Adrenal gland (tissue), 12 donors: Measurements from ENCODE around the gene PRODH. TPM values are rescaled to one million over a fixed set of nuclear protein-coding genes. Genes with fewer than 3 reads are reported as not detected.

Experiments used
- DNase-seq, 7 donors: peaks; one replicate each; pipeline ENCODE4 v3.0.0-alpha.2; 2019 to 2020
- H3K27ac ChIP-seq, 5 donors: fragments of 200-600 bp; sonication (generic) in 4 of 5; 1 replicate in 3 of 5; 2 replicates in 2 of 5; pipeline versions ENCODE4 v1.5.1 to v1.8.0; 2016 to 2020; ENCODE audit warnings: mild to moderate bottlenecking in 1 of 5
- H3K27me3 ChIP-seq: fragments of 200-600 bp; 2 replicates; pipeline ENCODE4 v1.8.0; 2021
- H3K36me3 ChIP-seq, 2 donors: fragments of 200-600 bp; replicated peaks in 1 of 2; 1 replicate in 1 of 2; 2 replicates in 1 of 2; pipeline versions ENCODE4 v1.5.1 to v1.8.0; 2018 to 2022
- H3K4me1 ChIP-seq, 2 donors: fragments of 200-600 bp; replicated peaks in 1 of 2; 1 replicate in 1 of 2; 2 replicates in 1 of 2; pipeline versions ENCODE4 v1.5.1 to v1.8.0; 2018 to 2021
- H3K4me3 ChIP-seq, 4 donors: fragments of 200-600 bp; sonication (generic) in 3 of 4; one replicate each; pipeline ENCODE4 v1.5.1; 2016 to 2018
- H3K9me3 ChIP-seq, 3 donors: fragments of 200-600 bp; sonication (generic) in 1 of 3; replicated peaks in 1 of 3; 1 replicate in 2 of 3; 2 replicates in 1 of 3; pipeline versions ENCODE4 v1.5.1 to v1.8.0; 2016 to 2021
- POLR2A ChIP-seq, 2 donors: fragments of 450-650 bp; IDR thresholded peaks; one replicate each; pipeline ENCODE4 v1.6.1; 2017; ENCODE audit warnings: antibody characterized with exemption in 2 of 2, mild to moderate bottlenecking in 2 of 2, moderate library complexity in 1 of 2
- WGBS, 4 donors: extraction: QIAGEN DNeasy Blood & Tissue Kit in 2 of 4; methylation state at CpG; one replicate each; pipeline versions ENCODE4 v1.1.5 to v1.1.7; 2013 to 2017; 5-methylcytosine and 5-hydroxymethylcytosine counted together
- intact Hi-C, 2 donors: fragments of 100-400 bp; cut with DNase I; formaldehyde crosslinking; loops; one replicate each; pipeline versions ENCODE4 v1.14.1 to v1.15.0; 2022 to 2023
- polyA plus RNA-seq, 3 donors: library from polyadenylated mRNA; stranded (reverse); fragments of 200-250 nt in 2 of 3; fragments of 350-450 nt in 1 of 3; fragmentation: Illumina TruSeq in 1 of 3; extraction: RNeasy Lipid Tissue Mini Kit (QIAGEN cat#74804) in 1 of 3; gene quantifications; one replicate each; pipeline ENCODE4 v1.2.3, GENCODE V29; 2013 to 2014
- total RNA-seq, 9 donors: library from RNA; depleted of rRNA in 4 of 9; stranded (reverse); fragments of >200 nt in 4 of 9; fragments of 120-200 nt in 1 of 9; fragmentation: NEBNext Ultra II Directional in 1 of 9; extraction: Animal tissue kit (Norgen Biotek cat#: 25700) in 1 of 9; gene quantifications; one replicate each; pipeline versions ENCODE4 v1.1.0 to v1.2.4, GENCODE V29; 2013 to 2023
- TF ChIP-seq, protein P1 (sequence below), 6 experiments: fragments of 450-650 bp in 4 of 6; fragments of 200-600 bp in 2 of 6; sonication (generic) in 1 of 6; IDR thresholded peaks; 1 replicate in 5 of 6; 2 replicates in 1 of 6; pipeline versions ENCODE4 v1.5.1 to v1.8.0; 2016 to 2021; ENCODE audit warnings: antibody characterized with exemption in 6 of 6, mild to moderate bottlenecking in 2 of 6, moderate library complexity in 1 of 6
- donor health status: healthy with polysubstance abuse.
- donor health status: Bipolar disorder and iron deficiency.
- donor health status: DM: yes; HTN: yes; CAD: no.
- donor health status: DM: no; HTN: no; CAD: no.
- donor health status: DM: no; HTN: no; CAD: no.
- donor health status: DM: yes; HTN: yes; CAD: no.

PRODH gene
- total and polyA plus RNA-seq, 12 donors = 0.28 to 2.7 (median 1.0) TPM; not detected in 4

DNA sequence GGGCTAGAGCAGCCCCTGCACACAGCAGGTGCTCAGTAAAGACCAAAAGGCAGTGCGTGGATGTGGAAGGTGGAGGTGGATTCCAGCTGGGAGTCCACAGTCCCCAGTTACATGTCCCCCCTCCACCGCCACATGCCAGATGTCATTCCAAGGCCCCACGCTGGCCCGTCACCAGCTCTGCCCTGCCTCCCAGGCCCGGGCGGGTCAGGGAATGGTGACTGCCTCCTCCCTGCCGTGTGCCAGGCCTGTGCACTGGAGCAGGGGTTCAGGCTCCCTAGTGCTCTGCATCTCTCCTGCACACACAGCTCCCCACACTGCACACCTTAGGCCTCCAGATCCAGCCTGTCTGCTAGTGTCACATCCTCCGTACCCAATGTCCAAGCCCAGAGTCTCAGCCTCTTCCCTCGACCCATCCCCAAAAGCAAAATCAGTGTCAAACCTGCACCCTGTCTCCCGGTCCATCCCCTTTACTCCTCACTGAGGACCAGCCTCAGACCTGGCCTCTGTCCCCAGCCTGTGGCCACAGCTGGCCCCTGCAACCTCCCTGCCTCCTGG, 40.2 kb upstream of the PRODH start:
- H3K9me3 ChIP-seq = peaks cover 0 to 5% (median 0%) of the 10 kb centered on the region in 3 donors
- 65 to 91% (median 77%) methylated on average over 4 to 10 of the region's 10 CpGs for WGBS, 4 donors
- no peak overlapping the region for H3K4me3 ChIP-seq
- intact Hi-C loops = no loop called here
- peak overlapping the region in 1 of 5 donors; percentile 71 for H3K27ac ChIP-seq
- no peaks in the 10 kb centered on the region for H3K27me3 ChIP-seq
- H3K36me3 ChIP-seq = no peaks in the 10 kb centered on the region
- peak in 1 of 7 donors; percentile 25 for DNase-seq
- peaks cover 0 to 11% of the 10 kb centered on the region in 2 donors for H3K4me1 ChIP-seq
- TF ChIP-seq, protein P1, sequence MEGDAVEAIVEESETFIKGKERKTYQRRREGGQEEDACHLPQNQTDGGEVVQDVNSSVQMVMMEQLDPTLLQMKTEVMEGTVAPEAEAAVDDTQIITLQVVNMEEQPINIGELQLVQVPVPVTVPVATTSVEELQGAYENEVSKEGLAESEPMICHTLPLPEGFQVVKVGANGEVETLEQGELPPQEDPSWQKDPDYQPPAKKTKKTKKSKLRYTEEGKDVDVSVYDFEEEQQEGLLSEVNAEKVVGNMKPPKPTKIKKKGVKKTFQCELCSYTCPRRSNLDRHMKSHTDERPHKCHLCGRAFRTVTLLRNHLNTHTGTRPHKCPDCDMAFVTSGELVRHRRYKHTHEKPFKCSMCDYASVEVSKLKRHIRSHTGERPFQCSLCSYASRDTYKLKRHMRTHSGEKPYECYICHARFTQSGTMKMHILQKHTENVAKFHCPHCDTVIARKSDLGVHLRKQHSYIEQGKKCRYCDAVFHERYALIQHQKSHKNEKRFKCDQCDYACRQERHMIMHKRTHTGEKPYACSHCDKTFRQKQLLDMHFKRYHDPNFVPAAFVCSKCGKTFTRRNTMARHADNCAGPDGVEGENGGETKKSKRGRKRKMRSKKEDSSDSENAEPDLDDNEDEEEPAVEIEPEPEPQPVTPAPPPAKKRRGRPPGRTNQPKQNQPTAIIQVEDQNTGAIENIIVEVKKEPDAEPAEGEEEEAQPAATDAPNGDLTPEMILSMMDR (IDR thresholded peaks at IDR 0.05) = no peak
- no peak for TF ChIP-seq POLR2A (IDR thresholded peaks at IDR 0.05)

DNA sequence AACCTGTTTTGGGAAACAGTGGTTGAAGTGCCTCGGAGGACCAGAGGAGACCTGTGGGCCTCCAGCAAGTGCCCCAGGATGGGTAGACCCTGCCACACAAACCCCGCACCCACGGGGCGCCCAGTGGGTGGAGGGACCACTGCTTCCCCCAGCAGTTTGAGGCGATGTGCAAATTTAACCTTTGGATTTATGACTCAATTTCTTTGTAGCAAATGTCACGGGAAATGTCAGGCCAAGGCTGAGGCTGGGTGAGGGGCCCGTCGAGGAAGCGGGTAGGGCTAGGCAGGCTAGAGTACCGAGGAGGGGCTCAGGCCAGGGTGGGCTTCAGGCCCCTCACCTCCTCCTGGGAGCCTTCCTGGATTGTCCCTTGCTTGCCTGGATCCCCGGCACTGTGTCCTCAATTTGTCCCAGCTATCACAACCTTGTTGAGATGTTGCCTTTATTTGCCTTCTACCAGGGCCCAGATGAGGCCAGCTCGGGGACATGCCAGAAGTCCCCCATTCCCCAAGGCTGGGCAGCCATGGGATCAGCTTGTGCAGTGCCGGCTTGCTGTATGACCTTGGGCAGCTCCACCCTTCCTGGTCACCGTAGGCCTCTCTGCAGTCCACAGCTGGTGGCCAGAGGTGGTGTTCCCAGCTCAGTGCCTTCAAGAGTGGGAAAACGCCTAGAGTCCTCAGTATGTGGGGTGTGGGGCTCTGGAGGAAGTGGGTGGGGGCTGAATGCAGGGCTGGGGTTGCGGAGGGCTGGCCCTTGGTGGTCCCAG, 39.5 kb upstream of the PRODH start:
- WGBS, 4 donors = 50 to 57% (median 53%) methylated on average over 4 to 16 of the region's 16 CpGs
- H3K4me3 ChIP-seq = no peak overlapping the region
- no peaks in the 10 kb centered on the region for H3K36me3 ChIP-seq
- peak in 3 of 7 donors; percentile 28 to 43 (median 41) for DNase-seq
- peak overlapping the region in 1 of 5 donors; percentile 71 for H3K27ac ChIP-seq
- no peaks in the 10 kb centered on the region for H3K27me3 ChIP-seq
- H3K4me1 ChIP-seq = peaks cover 4 to 15% of the 10 kb centered on the region in 2 donors
- H3K9me3 ChIP-seq = peaks cover 0 to under 1% (median 0%) of the 10 kb centered on the region in 3 donors
- no peak for TF ChIP-seq POLR2A (IDR thresholded peaks at IDR 0.05)
- TF ChIP-seq, protein P1 (IDR thresholded peaks at IDR 0.05) = no peak
- intact Hi-C loops = no loop called here

DNA sequence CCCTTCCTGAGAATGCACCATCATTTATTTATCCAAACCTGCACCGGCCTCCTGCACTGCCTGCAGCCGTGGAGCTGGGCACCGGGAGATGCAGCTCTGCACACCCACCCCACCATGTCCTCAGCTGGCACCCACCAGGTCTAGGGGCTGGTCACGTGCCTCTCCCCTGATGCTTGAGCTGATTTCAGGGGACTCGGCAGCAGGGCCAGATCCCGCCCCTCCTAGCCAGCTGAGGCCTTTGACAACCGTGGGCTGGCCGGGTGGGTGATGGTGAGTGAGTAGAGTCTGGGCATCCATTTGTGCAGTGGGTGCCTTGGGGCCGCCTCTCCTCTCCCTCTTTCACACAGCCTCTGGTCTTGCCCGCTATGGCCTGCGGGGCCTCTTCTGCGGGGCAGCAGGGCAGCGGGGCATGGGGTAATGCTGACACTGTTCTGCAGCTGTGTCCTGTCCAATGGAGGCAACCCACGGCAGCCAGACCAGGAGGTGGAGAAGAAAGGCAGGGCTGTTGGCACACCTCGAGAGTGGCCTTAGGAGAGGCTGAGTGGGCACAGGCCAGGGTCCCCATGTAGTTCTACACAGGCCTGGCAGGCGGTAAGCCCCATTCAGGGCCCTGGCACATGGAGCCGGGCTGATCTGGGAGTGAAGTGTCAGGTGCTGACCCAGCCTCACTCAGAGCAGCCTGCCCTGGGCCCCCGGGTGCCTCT, 38.5 kb upstream of the PRODH start:
- TF ChIP-seq, protein P1 (IDR thresholded peaks at IDR 0.05) = no peak
- no peak for TF ChIP-seq POLR2A (IDR thresholded peaks at IDR 0.05)
- H3K9me3 ChIP-seq = no peaks in the 10 kb centered on the region
- no peak overlapping the region for H3K4me3 ChIP-seq
- intact Hi-C loops = no loop called here
- H3K36me3 ChIP-seq = no peaks in the 10 kb centered on the region
- peak overlapping the region in 1 of 5 donors; percentile 71 for H3K27ac ChIP-seq
- WGBS, 4 donors = 85 to 89% (median 87%) methylated on average over 10 to 18 of the region's 18 CpGs
- H3K27me3 ChIP-seq = no peaks in the 10 kb centered on the region
- no peak for DNase-seq
- peaks cover 5 to 16% of the 10 kb centered on the region in 2 donors for H3K4me1 ChIP-seq
